GM21723 (cell line): ENCODE results near the gene NAPB.

Experiments
- ATAC-seq: cut with Tn5 transposase; IDR thresholded peaks from one replicate; pipeline ENCODE4 v1.9.1; 2021; ENCODE audit warnings: mild to moderate bottlenecking, moderate library complexity; ENCODE audit not compliant: unreplicated experiment

NAPB gene

DNA sequence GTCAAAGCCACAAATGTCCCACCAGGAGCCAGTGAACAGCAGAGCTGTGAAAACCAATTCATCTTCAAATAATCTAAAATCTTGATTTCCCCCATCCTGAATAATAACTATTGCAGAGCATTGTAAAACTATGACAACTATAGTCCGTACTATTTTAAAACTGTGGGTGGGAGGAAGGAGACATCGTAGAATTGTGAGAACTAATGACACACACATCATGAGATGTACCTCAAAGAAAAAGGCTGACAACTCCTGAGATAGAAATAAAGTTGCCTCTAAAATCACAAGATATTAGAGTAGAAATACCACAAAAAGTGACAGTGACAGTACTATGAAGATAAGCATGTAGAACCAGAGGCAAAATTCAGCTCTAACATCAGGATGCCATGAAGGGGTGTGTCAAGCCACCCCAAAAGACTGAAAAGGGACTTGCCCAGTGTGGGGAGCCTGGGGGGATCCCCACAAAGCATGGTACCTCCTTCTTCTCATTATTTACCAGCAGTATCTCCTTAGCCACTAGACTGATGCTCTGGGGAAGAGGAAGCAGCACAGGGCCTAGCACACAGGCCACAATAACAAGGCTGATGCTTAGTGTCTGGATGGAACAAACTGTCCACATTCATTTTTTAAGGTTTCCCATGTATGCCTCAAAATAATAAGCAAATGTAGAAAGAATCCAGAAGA is 13.4 kb downstream of the NAPB start:
- peak; percentile 88 for ATAC-seq

DNA sequence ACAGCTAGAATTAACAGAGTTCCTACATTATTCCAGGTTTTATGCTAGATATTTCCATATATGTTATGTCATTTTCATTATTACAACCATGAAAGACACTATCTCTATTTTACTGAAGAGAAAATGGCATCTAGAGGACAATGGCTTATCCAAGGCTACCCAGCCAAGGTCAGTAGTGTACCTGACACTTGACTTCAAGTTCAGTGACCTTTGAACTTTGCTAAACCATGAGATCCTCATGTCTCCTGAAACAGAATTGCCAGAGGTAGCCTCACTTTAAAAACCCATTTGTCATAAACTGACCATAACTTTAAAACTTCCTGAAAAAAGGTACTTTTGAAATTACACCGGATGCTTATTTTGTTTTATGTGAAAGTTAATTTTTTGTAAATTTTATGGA is 14.4 kb downstream of the NAPB start:
- ATAC-seq = no peak

DNA sequence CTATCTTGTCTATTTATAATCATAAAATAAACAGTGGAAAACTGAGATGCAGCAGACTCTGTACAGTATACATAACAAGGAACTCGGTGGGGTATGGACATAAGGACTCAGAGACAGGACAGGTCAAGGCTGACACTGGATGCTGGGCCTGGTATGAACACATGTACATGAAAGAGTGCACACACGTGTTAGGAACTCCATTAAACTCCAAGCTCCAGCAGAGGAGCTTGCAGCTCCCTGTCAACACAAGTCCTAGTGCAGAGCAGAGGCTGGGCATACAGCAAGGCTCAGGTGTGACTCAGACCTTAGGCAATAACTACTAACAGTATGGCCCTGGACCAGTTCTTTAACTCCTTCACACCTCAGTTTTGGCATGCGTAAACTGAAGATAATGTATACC is 17.1 kb downstream of the NAPB start:
- no peak for ATAC-seq

DNA sequence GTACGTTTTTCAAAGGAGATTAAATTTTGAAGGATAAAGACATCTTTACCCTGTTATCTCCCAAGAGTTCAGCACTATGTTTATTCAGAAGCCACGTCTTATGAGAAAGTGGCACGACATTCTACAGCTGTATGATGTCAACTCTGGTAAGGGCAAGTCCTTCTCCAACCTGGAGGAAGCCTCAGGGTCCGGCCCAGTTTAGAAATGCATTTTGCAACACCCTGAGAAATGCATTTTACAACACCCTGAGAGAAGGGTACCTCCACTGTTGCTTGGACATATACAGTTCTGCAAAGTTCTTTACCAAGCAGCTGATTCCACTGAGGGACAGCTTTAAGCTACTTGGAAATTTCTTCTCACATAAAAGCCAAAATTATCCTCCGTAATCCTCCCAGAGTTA is 17.5 kb downstream of the NAPB start:
- ATAC-seq = no peak

DNA sequence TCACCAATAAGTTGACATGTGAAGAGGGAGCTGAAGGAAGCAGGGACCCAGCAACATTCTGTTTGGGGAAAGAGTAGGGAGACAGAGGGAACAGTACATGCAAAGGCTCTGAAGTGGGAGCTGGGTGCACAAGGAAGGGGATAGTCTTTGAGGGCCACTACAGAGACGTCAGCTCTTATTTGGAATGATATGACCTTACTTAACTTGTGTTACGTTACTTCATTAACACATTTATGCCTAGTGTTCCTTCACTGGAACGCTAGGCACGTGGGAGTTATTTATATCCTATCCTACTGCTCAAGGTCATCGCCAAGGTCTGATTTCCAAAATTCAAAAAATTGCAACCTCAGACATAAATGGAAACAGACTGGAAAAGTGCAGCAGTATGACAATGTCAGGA is 20.2 kb downstream of the NAPB start:
- no peak for ATAC-seq

DNA sequence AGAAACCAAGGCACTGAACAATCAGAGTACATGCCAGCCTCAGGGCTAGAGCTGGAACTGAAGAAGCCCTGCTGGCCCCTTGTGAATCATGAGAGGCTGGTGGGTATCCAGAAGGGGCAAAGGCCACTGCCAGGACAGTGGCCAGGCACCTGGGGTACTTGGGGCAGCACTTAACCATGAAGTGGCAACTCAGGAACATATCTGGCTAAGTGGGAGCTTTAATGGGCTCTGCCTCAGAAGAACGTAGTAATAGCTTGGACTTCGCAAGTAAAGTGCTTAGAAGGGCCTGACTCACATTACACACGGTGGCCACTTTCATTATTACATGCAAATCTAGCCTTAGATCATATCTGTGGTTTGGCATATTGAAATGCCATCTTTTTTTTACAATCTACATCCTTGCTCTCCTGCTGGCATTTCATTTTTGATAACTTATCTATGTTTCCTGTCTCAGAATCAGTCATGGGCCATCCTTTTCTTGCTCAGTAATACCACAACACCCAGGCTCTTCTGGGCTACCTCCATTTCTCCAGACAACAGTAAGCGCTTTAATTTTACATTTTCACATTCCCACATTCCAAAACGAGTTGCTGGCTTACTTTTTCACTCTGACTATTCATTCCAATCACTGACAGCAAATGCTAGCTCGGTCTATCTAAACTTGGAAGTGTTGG is 21.6 kb downstream of the NAPB start:
- no peak for ATAC-seq

DNA sequence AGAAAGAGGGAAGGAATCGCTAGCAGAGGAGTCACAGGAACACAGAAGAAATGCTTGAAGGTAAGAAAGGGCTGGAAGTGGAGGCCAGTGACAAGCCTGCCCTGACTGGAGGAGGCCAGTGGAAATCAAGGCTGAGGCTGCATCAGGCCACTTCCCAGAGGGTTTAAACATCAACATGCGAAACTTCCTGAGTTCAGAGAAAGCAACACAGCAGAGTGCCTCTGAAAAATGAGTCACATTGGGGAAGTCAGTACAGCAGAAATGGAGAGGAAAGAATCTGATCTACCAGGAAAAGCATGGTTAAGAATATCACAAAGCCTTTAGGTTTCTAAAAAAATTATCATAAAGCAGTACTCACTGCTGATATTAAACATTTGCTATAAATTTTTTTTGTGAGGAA is 23.3 kb downstream of the NAPB start:
- ATAC-seq = no peak

DNA sequence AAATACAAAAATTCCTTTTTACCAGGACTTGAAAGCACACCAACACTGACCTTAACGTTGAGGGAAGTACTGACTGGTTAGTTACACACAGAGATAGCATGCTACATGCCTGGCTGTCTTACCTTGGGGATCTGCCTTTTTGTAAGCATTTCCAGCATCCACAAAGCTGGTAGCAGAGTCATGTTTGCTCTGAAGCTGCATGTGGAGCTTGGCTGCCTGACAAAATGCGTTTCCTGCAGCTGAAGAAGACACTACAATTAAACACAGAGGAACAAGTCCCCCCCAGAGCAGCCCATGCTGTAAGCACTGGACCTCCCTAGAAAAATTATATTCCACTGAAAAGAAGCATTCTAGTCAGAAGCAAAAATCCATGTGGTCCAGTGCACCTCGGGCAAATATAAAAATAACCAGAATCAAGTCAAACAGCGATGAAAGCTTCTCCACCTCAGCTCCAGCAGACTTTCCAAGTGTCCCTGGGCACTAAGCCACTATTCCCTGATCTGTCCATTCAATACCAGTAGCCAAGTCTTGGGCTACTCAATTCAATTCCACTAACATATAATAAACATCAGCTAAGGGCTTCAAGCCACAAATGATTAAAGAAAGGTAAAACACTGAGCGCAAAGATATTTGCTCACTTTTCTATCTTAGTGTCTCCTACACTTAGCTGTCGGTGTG is 24.2 kb downstream of the NAPB start:
- ATAC-seq = no peak

DNA sequence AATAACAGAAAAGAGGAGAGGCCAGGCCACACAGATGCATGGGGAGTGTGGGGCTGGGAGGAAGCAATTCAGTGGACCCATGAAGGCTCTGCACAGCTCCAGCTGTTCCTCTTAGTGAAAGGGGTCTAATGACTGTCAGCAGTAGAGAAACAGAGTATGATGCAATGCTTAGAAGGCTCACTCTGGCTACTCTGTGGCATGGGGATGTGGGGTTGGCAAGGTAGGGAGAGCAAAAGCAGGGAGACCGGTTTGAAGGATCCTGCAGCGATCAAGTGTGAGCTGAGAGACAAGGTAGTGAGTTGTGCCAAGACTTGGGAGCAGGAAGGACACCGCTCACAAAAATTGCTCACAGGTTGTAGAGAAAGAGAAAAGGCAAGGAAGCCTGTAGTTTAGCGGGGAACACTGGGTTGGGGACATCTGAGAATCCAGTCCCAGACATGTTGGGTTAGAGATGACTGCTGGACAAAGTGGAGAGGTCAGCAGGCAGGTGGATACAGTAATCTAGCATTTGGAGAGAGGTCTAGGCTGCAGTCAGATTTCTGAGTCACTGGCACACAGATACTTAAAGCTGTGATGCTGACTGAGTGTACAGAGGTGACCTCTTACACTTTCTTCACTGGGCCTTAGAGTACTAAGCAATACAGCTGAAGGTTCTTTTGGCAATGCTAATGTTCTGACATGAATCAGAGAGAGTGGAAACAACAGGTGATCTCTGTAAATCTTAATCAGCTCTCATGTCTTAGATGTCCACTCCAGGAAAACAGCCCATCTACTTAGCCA is 27.1 kb downstream of the NAPB start:
- ATAC-seq = no peak

DNA sequence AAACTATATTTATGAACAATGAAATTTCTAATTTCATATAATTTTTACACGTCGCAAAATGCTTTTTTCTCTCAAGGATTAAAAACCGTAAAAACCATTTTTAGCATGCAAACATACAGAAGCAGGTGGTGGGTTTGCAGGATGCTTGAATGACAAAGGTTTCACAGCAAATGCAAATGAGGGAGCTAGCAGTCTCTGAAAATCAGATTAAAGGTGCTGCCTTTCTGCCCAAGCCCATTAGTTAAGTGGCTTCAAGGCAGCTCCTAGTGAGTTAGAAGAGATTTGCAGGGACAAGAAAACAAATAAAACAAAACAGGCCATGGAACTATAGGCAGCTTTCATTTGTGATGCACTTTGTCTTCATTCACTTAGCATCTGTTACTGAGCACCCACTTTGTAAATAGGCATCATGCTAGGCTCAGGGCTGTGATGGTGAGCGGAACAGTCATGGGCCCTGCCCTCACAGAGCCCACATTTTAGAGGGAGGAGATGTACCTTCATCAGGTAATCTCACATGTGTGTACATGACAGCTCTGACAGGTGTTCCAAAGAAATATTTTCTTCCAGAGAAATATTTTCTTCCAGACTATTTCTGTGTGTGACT is 29.5 kb downstream of the NAPB start:
- no peak for ATAC-seq

DNA sequence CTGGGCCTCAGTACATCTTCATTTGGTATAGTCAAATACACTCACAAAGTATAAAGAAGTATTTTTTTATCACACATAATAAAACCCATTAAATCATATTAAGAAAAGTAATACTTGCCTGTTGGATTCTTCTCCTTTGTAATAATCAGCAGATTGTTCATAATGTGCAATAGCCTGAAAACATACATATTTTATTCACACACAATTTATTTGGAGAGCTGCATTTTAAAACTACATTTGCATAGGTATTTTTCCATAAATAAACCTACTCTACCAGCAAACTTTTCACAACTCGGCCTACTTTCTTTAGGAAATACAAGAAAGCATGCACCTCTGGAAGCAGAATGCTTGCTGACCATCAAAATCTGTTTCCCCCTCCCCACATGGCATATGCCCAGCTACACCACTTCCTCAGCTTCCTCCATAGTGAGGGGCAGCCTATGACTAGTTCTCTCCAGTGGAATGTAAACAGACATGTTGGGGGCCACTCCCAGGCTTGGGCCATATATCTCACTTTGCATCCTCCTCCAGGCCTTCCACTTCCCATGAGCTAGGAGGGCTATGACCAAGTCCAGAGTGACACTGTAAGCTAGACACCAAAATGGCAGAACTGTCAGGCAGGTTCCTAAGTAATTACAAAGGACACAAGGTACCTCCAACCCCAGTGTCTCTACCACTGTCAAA is 31.1 kb downstream of the NAPB start:
- ATAC-seq = no peak

DNA sequence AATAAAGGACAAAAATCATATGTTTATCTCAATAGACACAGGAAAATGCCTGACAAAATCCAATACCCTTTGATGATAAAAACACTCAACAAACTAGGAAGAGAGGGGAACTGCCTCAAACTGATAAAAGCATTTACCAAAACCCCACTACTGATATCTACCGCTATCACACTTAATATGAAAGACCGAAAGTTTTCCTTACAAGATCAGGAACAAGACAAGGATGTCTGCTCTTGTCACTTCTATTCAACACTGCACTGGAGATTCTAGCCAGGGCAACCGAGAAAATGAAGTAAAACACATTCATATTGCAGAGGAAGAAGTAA is 34.2 kb downstream of the NAPB start:
- no peak for ATAC-seq

DNA sequence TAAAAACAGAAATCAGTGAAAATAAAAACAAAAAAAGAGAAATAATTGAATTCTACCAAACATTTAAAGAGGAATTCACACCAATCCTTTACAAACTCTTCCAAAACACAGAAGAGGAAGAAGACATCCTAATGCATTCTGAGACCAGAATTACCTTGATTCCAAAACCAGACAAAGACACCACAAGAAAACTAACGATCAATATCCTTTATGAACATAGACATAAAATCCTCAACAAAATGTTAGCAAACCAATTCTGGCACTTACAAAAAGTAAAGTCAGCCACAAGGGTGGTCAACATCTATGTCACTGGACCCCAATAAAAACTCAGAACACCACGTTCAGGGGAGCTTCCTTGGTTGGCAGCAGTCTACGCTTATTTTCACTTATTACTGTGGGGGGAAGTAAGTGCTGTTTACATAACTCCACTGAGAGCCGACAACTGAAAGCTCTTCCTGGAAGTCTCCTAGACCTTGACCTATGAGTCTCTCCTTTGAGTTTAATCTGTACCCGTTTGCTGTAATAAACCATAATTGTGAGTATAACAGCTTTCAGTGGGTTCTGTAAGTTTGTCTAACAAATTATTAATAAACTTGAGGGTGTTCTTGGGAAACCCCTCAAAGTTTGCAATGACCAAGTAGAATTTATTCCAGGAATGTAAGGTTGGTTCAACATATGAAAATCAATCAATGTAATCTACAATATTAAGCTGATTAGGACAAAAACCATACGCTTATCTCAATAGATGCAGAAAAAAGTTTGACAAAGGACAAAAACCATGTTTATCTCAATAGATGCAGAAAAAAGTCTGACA is 34.8 kb downstream of the NAPB start:
- ATAC-seq = no peak

DNA sequence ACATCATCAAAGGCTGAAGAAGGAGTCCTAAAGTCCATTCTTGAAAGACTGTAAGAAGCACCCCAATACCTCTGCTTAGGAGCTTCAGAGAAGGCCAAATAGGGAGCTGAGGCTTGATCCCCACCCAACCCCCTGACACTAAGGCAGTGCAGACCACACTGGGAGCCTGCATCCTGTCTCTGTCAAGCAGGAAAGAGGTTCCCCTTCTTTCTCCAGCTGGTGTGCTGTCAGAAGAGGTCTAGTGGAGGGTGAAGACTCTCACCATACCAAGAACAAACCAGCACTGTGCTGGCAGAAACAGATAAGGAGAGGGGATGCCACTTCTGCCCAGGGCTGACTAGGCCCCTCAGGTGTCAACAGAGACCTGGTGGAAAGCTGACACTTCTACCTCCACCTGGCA is 39.4 kb downstream of the NAPB start:
- ATAC-seq = no peak

DNA sequence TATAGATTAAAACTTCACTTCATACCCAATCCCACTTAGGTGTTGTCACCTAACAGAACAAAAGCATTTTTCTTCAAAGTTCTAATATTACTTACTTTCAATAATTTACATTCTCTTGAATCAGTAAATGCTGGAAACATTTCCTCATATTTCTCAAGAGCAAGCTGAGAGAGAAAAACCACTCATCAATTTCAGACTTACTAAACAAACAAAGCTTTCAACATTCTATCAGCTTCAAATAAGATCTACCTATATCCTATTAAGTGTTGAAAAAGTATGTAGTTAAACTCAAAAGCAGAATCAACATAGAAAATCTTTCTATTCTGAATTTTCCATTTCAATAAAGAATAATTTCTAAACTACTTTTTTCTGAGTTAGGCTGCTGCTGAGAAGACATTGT is 41.5 kb downstream of the NAPB start:
- no peak for ATAC-seq

DNA sequence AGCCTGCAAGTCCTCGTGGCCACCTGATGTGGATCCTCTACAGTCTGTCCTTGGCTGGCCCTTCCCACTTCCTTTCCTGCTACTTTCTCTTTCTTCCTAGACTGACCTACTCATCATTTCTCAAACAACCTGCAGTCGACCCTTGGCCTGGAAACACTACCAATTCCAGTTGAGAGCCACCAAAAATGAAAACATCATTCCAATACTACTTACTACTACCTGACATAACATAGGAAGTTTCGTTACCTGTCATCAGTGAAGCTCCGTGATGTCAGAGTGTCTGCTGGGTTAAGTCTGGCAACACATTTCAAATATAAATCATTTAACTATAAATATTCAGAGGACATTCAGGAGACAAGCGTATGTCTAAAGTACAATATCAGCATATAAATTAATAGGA is 45.5 kb downstream of the NAPB start:
- no peak for ATAC-seq

DNA sequence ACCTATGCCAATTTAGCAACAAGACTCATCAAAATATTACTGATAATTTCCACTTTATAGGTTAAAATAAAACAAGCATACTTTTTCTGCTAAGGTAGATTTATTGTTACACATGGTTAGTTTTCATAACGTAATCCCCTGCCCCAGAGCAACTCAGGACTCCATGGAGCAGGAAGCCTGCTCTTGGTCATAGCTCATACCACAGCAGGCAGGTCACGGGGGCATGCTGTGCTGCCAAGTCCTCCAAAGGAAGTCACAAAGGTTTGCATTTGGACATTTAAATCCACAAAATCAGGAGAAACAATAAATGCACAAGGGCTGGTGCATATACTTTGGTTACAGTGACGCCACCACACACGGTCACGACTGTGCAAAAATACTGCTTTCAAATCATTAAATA is 46.8 kb downstream of the NAPB start:
- ATAC-seq = no peak

DNA sequence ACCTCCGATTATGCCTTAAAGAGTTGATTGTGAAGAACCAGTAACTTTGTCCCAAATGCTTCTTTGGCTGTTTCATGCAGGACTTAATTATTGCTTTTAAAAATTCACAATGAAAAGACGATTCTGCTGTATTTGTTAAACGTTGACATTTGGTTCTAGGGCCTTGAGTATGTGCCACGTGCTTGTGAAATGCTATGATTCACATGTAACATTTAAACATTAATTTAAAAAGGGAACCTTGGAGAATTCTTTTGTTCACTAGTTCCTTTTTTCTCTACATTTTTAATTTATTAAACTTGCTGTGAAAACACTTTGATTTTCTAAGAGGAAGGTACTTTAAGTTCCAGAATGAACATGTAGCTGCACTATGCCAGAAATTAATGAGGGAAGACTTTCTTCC is 49.8 kb downstream of the NAPB start:
- no peak for ATAC-seq

DNA sequence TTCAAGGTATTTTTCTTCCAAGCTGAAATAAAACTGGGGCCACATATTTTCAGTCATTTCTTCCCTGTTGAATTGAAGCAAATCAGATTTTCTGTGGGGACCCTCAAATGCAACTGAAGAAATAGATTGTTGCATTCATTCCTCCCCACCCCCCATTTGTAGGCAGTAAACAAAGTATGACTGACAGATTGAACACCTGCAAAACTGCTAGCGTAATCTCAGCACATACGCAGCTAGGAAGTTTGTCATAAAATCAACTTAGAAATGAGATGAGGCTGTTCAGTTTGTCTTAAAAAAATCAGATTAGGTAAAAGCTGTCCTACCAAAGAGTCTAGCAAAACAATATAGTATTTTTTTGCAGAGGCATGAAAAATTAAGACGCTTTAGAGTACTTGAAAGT is 50.4 kb downstream of the NAPB start:
- ATAC-seq = no peak

DNA sequence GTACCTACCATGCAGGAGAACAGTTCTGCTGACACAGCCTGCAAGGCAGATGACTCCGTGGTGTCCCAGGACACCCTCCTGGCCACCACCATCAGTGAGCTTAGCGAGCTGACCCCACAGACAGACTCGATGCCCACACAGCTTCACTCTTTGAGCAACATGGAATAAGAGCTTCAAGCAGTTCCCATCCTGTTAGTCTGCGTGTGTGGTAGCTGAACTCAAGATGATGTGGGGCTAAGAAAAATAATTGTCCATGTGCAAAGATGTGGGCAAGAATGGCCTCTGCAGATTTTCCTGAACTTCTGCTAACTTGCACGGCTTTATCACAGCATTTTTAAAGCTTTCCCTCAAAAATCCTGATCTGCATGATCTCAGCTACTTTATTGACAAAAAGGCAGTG is 51.0 kb downstream of the NAPB start:
- no peak for ATAC-seq
